Endodermal cell (in vitro differentiated cells): ENCODE measurements around the gene NANOS1. TPM values are rescaled to one million over a fixed set of nuclear protein-coding genes. Genes with fewer than 3 reads are reported as not detected.

ENCODE experiments used
- DNase-seq: peaks from one replicate; pipeline ENCODE4 v3.0.0-alpha.2; 2017
- H3K27ac ChIP-seq: 2 replicates; pipeline ENCODE4 v1.5.1; 2013; ENCODE audit warnings: mild to moderate bottlenecking, low read depth, low read length, moderate library complexity
- H3K27me3 ChIP-seq: 2 replicates; pipeline ENCODE4 v1.6.1; 2013; ENCODE audit warnings: mild to moderate bottlenecking, low read length, moderate library complexity; ENCODE audit not compliant: insufficient read depth, control insufficient read depth, poor library complexity, severe bottlenecking
- H3K36me3 ChIP-seq: 2 replicates; pipeline ENCODE4 v1.7.0; 2013; ENCODE audit warnings: mild to moderate bottlenecking, low read length, moderate library complexity; ENCODE audit not compliant: control insufficient read depth, insufficient read depth
- H3K4me1 ChIP-seq: one replicate; pipeline ENCODE4 v1.7.0; 2013; ENCODE audit warnings: low read length; ENCODE audit not compliant: control insufficient read depth, insufficient read depth
- H3K4me3 ChIP-seq: 2 replicates; pipeline ENCODE4 v1.5.1; 2013; ENCODE audit warnings: mild to moderate bottlenecking, low read length, moderate library complexity
- H3K9ac ChIP-seq: 2 replicates; pipeline ENCODE4 v1.6.1; 2013; ENCODE audit warnings: mild to moderate bottlenecking, low read length, moderate library complexity; ENCODE audit not compliant: poor library complexity, severe bottlenecking; ENCODE audit errors: extremely low read depth
- H3K9me3 ChIP-seq: 2 replicates; pipeline ENCODE4 v1.6.1; 2013; ENCODE audit warnings: mild to moderate bottlenecking, low read length, moderate library complexity; ENCODE audit not compliant: control insufficient read depth
- H3K27ac Mint-ChIP-seq: 2 replicates; pipeline ENCODE4 v1.8.0; 2020; ENCODE audit warnings: mixed read lengths
- H3K27me3 Mint-ChIP-seq: 2 replicates; pipeline ENCODE4 v1.8.0; 2021; ENCODE audit warnings: mild to moderate bottlenecking, mixed read lengths; ENCODE audit not compliant: insufficient read depth
- H3K36me3 Mint-ChIP-seq: 2 replicates; pipeline ENCODE4 v1.8.0; 2020; ENCODE audit warnings: low read depth, mixed read lengths
- H3K4me1 Mint-ChIP-seq: 2 replicates; pipeline ENCODE4 v1.8.0; 2020; ENCODE audit warnings: mixed read lengths
- H3K4me3 Mint-ChIP-seq: 2 replicates; pipeline ENCODE4 v1.8.0; 2020; ENCODE audit warnings: mild to moderate bottlenecking, moderate library complexity, mixed read lengths
- H3K9me3 Mint-ChIP-seq: 2 replicates; pipeline ENCODE4 v1.8.0; 2020; ENCODE audit warnings: mild to moderate bottlenecking, mixed read lengths
- CTCF ChIP-seq: fragments of 200-600 bp; sonication (generic); conservative IDR thresholded peaks from 2 replicates; pipeline ENCODE4 v1.5.0; 2021; ENCODE audit warnings: antibody characterized with exemption, mild to moderate bottlenecking
- WGBS, 2 experiments: methylation state at CpG; one replicate each; pipeline versions ENCODE4 v1.1.5 to v1.1.7; 2013; ENCODE audit warnings: missing lambda C conversion rate in 2 of 2, mixed read lengths in 1 of 2; ENCODE audit not compliant: insufficient coverage in 1 of 2, insufficient read length in 1 of 2; 5-methylcytosine and 5-hydroxymethylcytosine counted together
- total RNA-seq, 2 donors: library from RNA; stranded (reverse); fragmentation: NEBNext Ultra II Directional in 1 of 2; extraction: Animal tissue kit (Norgen Biotek cat#: 25700) in 1 of 2; gene quantifications; 2 replicates in 1 of 2; 3 replicates in 1 of 2; pipeline ENCODE4 v1.2.1, GENCODE V29; 2021

NANOS1 gene
- total RNA-seq, 2 donors from 2014 or later, result 0.71 to 1.7 TPM

GRCh38 chr10:119045561-119045960 lies 16.0 kb downstream of the NANOS1 start:
- peaks cover 92% of the 10 kb centered on the region for H3K36me3 Mint-ChIP-seq
- no peaks in the 10 kb centered on the region for H3K27me3 Mint-ChIP-seq
- H3K27ac Mint-ChIP-seq, result peak overlapping the region; percentile 26
- H3K4me3 Mint-ChIP-seq, result no peak overlapping the region
- no peak overlapping the region for H3K27ac ChIP-seq
- H3K9me3 ChIP-seq, result no peaks in the 10 kb centered on the region
- no peaks in the 10 kb centered on the region for H3K9me3 Mint-ChIP-seq
- H3K4me1 ChIP-seq, result no peaks in the 10 kb centered on the region
- 92 to 96% methylated on average over 6 to 7 of the region's 7 CpGs for WGBS, 2 experiments
- peaks cover 100% of the 10 kb centered on the region for H3K36me3 ChIP-seq
- H3K27me3 ChIP-seq, result no peaks in the 10 kb centered on the region
- H3K4me3 ChIP-seq, result no peak overlapping the region
- H3K4me1 Mint-ChIP-seq, result no peaks in the 10 kb centered on the region
- TF ChIP-seq CTCF, result no peak
- peak; percentile 6 for DNase-seq
- no peak overlapping the region for H3K9ac ChIP-seq

GRCh38 chr10:119049361-119049760 lies 19.8 kb downstream of the NANOS1 start:
- Histone ChIP-seq H3K4me1 (no peaks in the 10 kb centered on the region), H3K4me3 (no peak overlapping the region), H3K9ac (no peak overlapping the region), H3K27me3 (no peaks in the 10 kb centered on the region), H3K36me3 (peaks cover 100% of the 10 kb centered on the region), H3K27ac (no peak overlapping the region), H3K9me3 (peaks cover 4% of the 10 kb centered on the region)
- no peak for TF ChIP-seq CTCF
- DNase-seq, result peak; percentile 8
- Mint-ChIP-seq H3K4me3 (no peak overlapping the region), H3K36me3 (peaks cover 94% of the 10 kb centered on the region), H3K27ac (no peak overlapping the region), H3K4me1 (no peaks in the 10 kb centered on the region), H3K27me3 (no peaks in the 10 kb centered on the region), H3K9me3 (no peaks in the 10 kb centered on the region)
- WGBS, 2 experiments, result 88 to 98% methylated on average over 4 of the region's 5 CpGs

- Mint-ChIP-seq H3K27ac (no peak overlapping the region), H3K36me3 (peaks cover 98% of the 10 kb centered on the region)
- no peak for TF ChIP-seq CTCF
Observed at GRCh38 chr10:119049777-119050176, 20.3 kb downstream of the NANOS1 start.

More at GRCh38 chr10:119049777-119050176, 20.3 kb downstream of the NANOS1 start:
- Histone ChIP-seq H3K27me3 (no peaks in the 10 kb centered on the region), H3K36me3 (peaks cover 100% of the 10 kb centered on the region), H3K9me3 (peaks cover 4% of the 10 kb centered on the region), H3K27ac (no peak overlapping the region), H3K4me3 (no peak overlapping the region), H3K9ac (no peak overlapping the region), H3K4me1 (no peaks in the 10 kb centered on the region)
- no peaks in the 10 kb centered on the region for H3K9me3 Mint-ChIP-seq
- no peaks in the 10 kb centered on the region for H3K27me3 Mint-ChIP-seq
- WGBS, 2 experiments, result 98% methylated on average over 13 to 14 of the region's 14 CpGs
- H3K4me3 Mint-ChIP-seq, result no peak overlapping the region
- no peaks in the 10 kb centered on the region for H3K4me1 Mint-ChIP-seq
- peak; percentile 18 for DNase-seq
